ENCODE results near the gene KLF11.

Gene KLF11

DNA sequence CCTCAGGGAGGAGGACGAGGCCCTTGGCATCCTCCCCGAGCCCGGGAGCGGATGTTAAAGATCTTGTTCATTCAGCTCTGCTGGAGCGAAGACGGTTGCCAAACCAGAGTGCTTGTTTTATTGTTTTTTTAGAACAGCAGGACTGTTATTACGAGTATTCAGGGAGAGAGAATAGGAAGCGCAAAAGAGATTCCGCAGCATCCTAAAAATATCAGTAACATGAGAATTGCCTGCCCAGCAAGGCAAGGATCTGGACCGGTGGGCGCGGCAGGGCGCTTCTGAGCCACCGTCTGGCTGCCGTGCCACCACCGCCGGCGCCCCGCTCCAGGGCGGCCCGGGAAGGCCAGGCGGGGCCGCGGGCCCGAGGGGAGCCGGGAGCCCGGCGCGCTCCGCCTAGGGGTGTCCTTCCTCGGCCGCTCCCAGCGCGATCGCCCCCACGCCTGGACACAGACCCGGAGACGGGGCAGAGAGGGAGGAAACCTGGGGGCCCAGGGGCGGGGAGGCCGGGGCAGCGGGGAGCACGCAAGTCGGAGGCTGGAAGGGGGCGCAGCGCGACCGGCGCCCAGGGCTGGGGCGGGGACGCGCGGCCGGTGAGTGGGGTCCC is 36.0 kb downstream of the KLF11 start:
- peaks cover 15% of the 10 kb centered on the region for H3K4me1 ChIP-seq (ENCODE audit: insufficient read depth, low read length, poor library complexity, severe bottlenecking)
- H3K27me3 ChIP-seq (ENCODE audit: insufficient read depth, low read length, poor library complexity, severe bottlenecking) = no peaks in the 10 kb centered on the region
- H4K20me1 ChIP-seq (ENCODE audit: insufficient read depth, low read length, poor library complexity, severe bottlenecking) = no peaks in the 10 kb centered on the region
- no peaks in the 10 kb centered on the region for H3K79me2 ChIP-seq (ENCODE audit: insufficient read depth, low read length)
- TF ChIP-seq, protein P1, sequence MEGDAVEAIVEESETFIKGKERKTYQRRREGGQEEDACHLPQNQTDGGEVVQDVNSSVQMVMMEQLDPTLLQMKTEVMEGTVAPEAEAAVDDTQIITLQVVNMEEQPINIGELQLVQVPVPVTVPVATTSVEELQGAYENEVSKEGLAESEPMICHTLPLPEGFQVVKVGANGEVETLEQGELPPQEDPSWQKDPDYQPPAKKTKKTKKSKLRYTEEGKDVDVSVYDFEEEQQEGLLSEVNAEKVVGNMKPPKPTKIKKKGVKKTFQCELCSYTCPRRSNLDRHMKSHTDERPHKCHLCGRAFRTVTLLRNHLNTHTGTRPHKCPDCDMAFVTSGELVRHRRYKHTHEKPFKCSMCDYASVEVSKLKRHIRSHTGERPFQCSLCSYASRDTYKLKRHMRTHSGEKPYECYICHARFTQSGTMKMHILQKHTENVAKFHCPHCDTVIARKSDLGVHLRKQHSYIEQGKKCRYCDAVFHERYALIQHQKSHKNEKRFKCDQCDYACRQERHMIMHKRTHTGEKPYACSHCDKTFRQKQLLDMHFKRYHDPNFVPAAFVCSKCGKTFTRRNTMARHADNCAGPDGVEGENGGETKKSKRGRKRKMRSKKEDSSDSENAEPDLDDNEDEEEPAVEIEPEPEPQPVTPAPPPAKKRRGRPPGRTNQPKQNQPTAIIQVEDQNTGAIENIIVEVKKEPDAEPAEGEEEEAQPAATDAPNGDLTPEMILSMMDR (conservative IDR thresholded peaks at IDR 0.05; ENCODE audit: low read length) = no peak
- no peak for TF ChIP-seq EZH2phosphoT487 (IDR thresholded peaks at IDR 0.05; ENCODE audit: borderline replicate concordance)
- H3K4me3 ChIP-seq (ENCODE audit: low read length, poor library complexity, severe bottlenecking) = no peak overlapping the region
- no peak overlapping the region for H3K9ac ChIP-seq (ENCODE audit: low read depth, low read length, poor library complexity, severe bottlenecking)
- H3K36me3 ChIP-seq (ENCODE audit: insufficient read depth, low read length) = no peaks in the 10 kb centered on the region
- no peaks in the 10 kb centered on the region for H3K9me3 ChIP-seq (ENCODE audit: insufficient read depth, low read depth, low read length)
- H3F3A ChIP-seq (ENCODE audit: low read depth) = peaks cover 3% of the 10 kb centered on the region; the same call in 1 of the 2 replicates
- H3K9me2 ChIP-seq (replicated peaks; ENCODE audit: low read depth, low read length) = no peaks in the 10 kb centered on the region
- no peak overlapping the region for H3K4me2 ChIP-seq (ENCODE audit: low read depth, low read length, poor library complexity, severe bottlenecking)
- H2AFZ ChIP-seq (ENCODE audit: low read length) = no peak overlapping the region

DNA sequence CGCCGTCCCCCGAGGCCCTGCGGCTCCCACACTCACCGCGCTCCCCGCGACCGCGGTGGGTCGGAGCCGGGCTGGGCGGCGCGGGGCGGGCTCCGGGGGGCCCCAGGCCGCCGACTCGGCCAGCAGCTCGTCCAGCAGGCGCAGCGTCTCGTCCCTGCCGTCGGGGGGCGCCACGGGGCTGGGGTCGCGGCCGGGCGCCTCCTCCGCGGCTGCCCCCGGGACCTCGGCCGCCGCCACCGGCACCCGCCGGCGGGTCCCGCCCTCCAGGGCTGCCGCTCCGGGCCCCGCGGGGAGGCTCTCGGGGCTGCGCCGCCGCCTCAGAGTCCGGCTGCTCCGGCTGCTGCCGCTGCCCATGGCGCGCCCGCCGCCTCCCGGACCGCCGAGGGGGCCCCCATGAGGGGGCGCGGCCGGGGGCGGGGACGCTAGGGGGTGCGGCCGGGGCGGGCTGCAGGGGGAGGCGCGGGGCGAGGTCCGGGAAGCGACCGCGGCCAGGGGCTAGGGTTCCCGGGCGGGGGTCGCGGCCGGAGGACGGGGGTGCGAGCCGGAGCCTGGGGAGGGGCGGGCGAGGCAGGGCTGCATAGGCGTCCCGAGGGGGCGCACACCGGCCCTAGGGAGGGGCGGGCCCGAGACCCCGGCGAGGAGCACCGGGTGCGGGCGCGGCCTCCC is 36.7 kb downstream of the KLF11 start, which contains the start of gene CYS1:
Gene CYS1, minus strand, starts transcription at position 542 of the 666 bp plus-strand sequence. Its CDS starts 188 bp downstream, at position 354.
- H4K20me1 ChIP-seq (ENCODE audit: insufficient read depth, low read length, poor library complexity, severe bottlenecking) = no peaks in the 10 kb centered on the region
- H3K4me1 ChIP-seq (ENCODE audit: insufficient read depth, low read length, poor library complexity, severe bottlenecking) = peaks cover 15% of the 10 kb centered on the region
- H3K79me2 ChIP-seq (ENCODE audit: insufficient read depth, low read length) = no peaks in the 10 kb centered on the region
- H3K9me3 ChIP-seq (ENCODE audit: insufficient read depth, low read depth, low read length) = no peaks in the 10 kb centered on the region
- H3K36me3 ChIP-seq (ENCODE audit: insufficient read depth, low read length) = no peaks in the 10 kb centered on the region
- H3F3A ChIP-seq (ENCODE audit: low read depth) = peaks cover 3% of the 10 kb centered on the region; the same call in 1 of the 2 replicates
- H3K4me3 ChIP-seq (ENCODE audit: low read length, poor library complexity, severe bottlenecking) = peak within 1 kb of the TSS; percentile 65
- no peaks in the 10 kb centered on the region for H3K9me2 ChIP-seq (replicated peaks; ENCODE audit: low read depth, low read length)
- no peaks in the 10 kb centered on the region for H3K27me3 ChIP-seq (ENCODE audit: insufficient read depth, low read length, poor library complexity, severe bottlenecking)
- peak within 1 kb of the TSS; percentile 80 for H3K4me2 ChIP-seq (ENCODE audit: low read depth, low read length, poor library complexity, severe bottlenecking)
- peak within 1 kb of the TSS; percentile 64 for H3K9ac ChIP-seq (ENCODE audit: low read depth, low read length, poor library complexity, severe bottlenecking)
- no peak for TF ChIP-seq EZH2phosphoT487 (IDR thresholded peaks at IDR 0.05; ENCODE audit: borderline replicate concordance)
- TF ChIP-seq, protein P1 (conservative IDR thresholded peaks at IDR 0.05; ENCODE audit: low read length) = no peak
- peak within 1 kb of the TSS; percentile 78 for H2AFZ ChIP-seq (ENCODE audit: low read length)

DNA sequence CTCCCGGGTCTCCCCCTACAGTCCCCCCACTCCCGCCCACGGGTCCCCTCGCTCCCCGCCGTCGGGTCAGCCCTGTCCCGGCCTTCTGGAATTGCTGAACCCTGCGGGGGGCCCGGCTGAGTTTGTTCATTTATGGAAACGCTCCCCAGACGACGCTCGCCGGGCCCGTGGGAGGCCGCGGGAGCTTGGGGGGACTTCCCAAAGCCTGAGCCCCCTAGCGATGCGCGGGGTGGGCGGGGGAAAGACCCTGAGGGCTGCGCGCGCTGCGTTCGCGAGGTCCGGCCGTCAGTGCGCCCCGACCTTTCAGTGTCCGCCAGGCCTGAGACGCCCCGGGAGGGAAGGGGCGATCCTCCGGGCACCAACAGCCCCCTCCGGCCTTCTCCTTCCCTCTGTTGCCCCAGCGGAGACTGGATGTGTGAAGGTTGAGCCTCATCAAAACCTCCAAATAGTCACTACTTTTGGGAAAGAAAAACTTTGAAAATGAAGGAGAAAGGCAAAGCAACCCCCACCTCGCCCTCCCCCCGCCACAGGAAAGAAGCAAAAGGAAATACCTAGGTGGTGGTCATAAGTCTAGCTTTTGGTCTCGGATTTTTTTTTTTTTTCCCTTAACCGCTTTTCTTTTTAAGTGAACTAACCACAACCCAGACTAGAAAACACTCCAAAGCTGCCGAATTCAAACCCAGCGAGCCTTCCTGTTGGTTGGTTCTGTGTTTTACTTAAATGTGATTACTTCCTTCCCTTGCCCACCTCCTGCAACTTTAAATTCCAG is 37.4 kb downstream of the KLF11 start:
- Histone ChIP-seq H3K4me2 (ENCODE audit: low read depth, low read length, poor library complexity, severe bottlenecking) (peak overlapping the region; percentile 80), H4K20me1 (ENCODE audit: insufficient read depth, low read length, poor library complexity, severe bottlenecking) (no peaks in the 10 kb centered on the region), H3K27me3 (ENCODE audit: insufficient read depth, low read length, poor library complexity, severe bottlenecking) (no peaks in the 10 kb centered on the region), H3K9me3 (ENCODE audit: insufficient read depth, low read depth, low read length) (no peaks in the 10 kb centered on the region), H3K79me2 (ENCODE audit: insufficient read depth, low read length) (no peaks in the 10 kb centered on the region), H3K36me3 (ENCODE audit: insufficient read depth, low read length) (no peaks in the 10 kb centered on the region), H3K9me2 (replicated peaks; ENCODE audit: low read depth, low read length) (no peaks in the 10 kb centered on the region), H2AFZ (ENCODE audit: low read length) (peak overlapping the region; percentile 78), H3K9ac (ENCODE audit: low read depth, low read length, poor library complexity, severe bottlenecking) (peak overlapping the region; percentile 64), H3K4me1 (ENCODE audit: insufficient read depth, low read length, poor library complexity, severe bottlenecking) (peaks cover 11% of the 10 kb centered on the region), H3K4me3 (ENCODE audit: low read length, poor library complexity, severe bottlenecking) (peak overlapping the region; percentile 65), H3F3A (ENCODE audit: low read depth) (peaks cover 3% of the 10 kb centered on the region; the same call in 1 of the 2 replicates)
- no peak for TF ChIP-seq EZH2phosphoT487 (IDR thresholded peaks at IDR 0.05; ENCODE audit: borderline replicate concordance)
- TF ChIP-seq, protein P1 (conservative IDR thresholded peaks at IDR 0.05; ENCODE audit: low read length) = no peak

Data from Loucy (cell line).